Peyer's patch (tissue), 4 donors: ENCODE results near the gene HABP2. TPM values are rescaled to one million over a fixed set of nuclear protein-coding genes. Genes with fewer than 3 reads are reported as not detected.

Experiments
- DNase-seq, 3 donors: peaks; one replicate each; pipeline ENCODE4 v3.0.0-alpha.2; 2017 to 2019
- H3K27ac ChIP-seq, 4 donors: fragments of 200-600 bp; sonication (generic); one replicate each; pipeline ENCODE4 v1.5.1; 2016 to 2019
- H3K27me3 ChIP-seq, 2 donors: fragments of 200-600 bp; sonication (generic); one replicate each; pipeline ENCODE4 v1.5.1; 2019
- H3K36me3 ChIP-seq, 3 donors: fragments of 200-600 bp; sonication (generic); one replicate each; pipeline ENCODE4 v1.5.1; 2016 to 2019
- H3K4me1 ChIP-seq, 4 donors: fragments of 200-600 bp; sonication (generic); one replicate each; pipeline ENCODE4 v1.5.1; 2016 to 2019
- H3K4me3 ChIP-seq, 4 donors: fragments of 200-600 bp; sonication (generic); 1 replicate in 3 of 4; 2 replicates in 1 of 4; pipeline ENCODE4 v1.5.1; 2016 to 2019; ENCODE audit warnings: mild to moderate bottlenecking in 1 of 4
- H3K9me3 ChIP-seq, 4 donors: fragments of 200-600 bp; sonication (generic); one replicate each; pipeline ENCODE4 v1.5.1; 2016 to 2019; ENCODE audit warnings: mild to moderate bottlenecking in 1 of 4
- CTCF ChIP-seq, 6 experiments: fragments of 450-650 bp in 4 of 6; fragments of 200-600 bp in 2 of 6; sonication (generic) in 1 of 6; IDR thresholded peaks; one replicate each; pipeline ENCODE4 v1.5.1; 2017 to 2019; ENCODE audit warnings: antibody characterized with exemption in 6 of 6, mild to moderate bottlenecking in 3 of 6, moderate library complexity in 1 of 6
- POLR2A ChIP-seq, 2 donors: fragments of 450-650 bp; IDR thresholded peaks; one replicate each; pipeline ENCODE4 v1.5.1; 2017; ENCODE audit warnings: antibody characterized with exemption in 2 of 2, mild to moderate bottlenecking in 2 of 2, moderate library complexity in 2 of 2
- total RNA-seq, 4 donors: library from RNA; depleted of rRNA; stranded (reverse); fragments of >200 nt; gene quantifications; one replicate each; pipeline ENCODE4 v1.1.0, GENCODE V29; 2016

The HABP2 gene
- total RNA-seq, 4 donors from 2014 or later: 0.27 to 0.88 TPM; not detected in 2

- Histone ChIP-seq H3K27ac (no peak overlapping the region), H3K9me3 (no peaks in the 10 kb centered on the region), H3K27me3 (no peaks in the 10 kb centered on the region), H3K36me3 (no peaks in the 10 kb centered on the region), H3K4me3 (no peak overlapping the region), H3K4me1 (no peaks in the 10 kb centered on the region)
- DNase-seq: no peak
- no peak for TF ChIP-seq POLR2A (IDR thresholded peaks at IDR 0.05)
- TF ChIP-seq CTCF (IDR thresholded peaks at IDR 0.05): no peak
Measured at GRCh38 chr10:113532724-113533123, 20.1 kb upstream of the HABP2 start.

GRCh38 chr10:113533801-113534200 lies 19.1 kb upstream of the HABP2 start:
- no peak for TF ChIP-seq CTCF (IDR thresholded peaks at IDR 0.05)
- TF ChIP-seq POLR2A (IDR thresholded peaks at IDR 0.05): no peak
- H3K27ac ChIP-seq: no peak overlapping the region
- no peaks in the 10 kb centered on the region for H3K4me1 ChIP-seq
- no peak overlapping the region for H3K4me3 ChIP-seq
- no peaks in the 10 kb centered on the region for H3K9me3 ChIP-seq
- no peaks in the 10 kb centered on the region for H3K27me3 ChIP-seq
- no peak for DNase-seq
- no peaks in the 10 kb centered on the region for H3K36me3 ChIP-seq

- Histone ChIP-seq H3K27me3 (no peaks in the 10 kb centered on the region), H3K27ac (no peak overlapping the region), H3K4me1 (no peaks in the 10 kb centered on the region), H3K36me3 (no peaks in the 10 kb centered on the region), H3K9me3 (no peaks in the 10 kb centered on the region), H3K4me3 (no peak overlapping the region)
- TF ChIP-seq CTCF (IDR thresholded peaks at IDR 0.05) (no peak), POLR2A (IDR thresholded peaks at IDR 0.05) (no peak)
- no peak for DNase-seq
Measured at GRCh38 chr10:113534423-113534822, 18.4 kb upstream of the HABP2 start.

GRCh38 chr10:113537672-113538071 lies 15.2 kb upstream of the HABP2 start:
- Histone ChIP-seq H3K4me1 (no peaks in the 10 kb centered on the region), H3K9me3 (no peaks in the 10 kb centered on the region), H3K36me3 (no peaks in the 10 kb centered on the region), H3K27ac (no peak overlapping the region), H3K4me3 (no peak overlapping the region), H3K27me3 (no peaks in the 10 kb centered on the region)
- no peak for DNase-seq
- TF ChIP-seq CTCF (IDR thresholded peaks at IDR 0.05): no peak
- no peak for TF ChIP-seq POLR2A (IDR thresholded peaks at IDR 0.05)

GRCh38 chr10:113538151-113538550 lies 14.7 kb upstream of the HABP2 start:
- no peak for DNase-seq
- no peaks in the 10 kb centered on the region for H3K9me3 ChIP-seq
- H3K4me1 ChIP-seq: no peaks in the 10 kb centered on the region
- H3K27ac ChIP-seq: no peak overlapping the region
- H3K27me3 ChIP-seq: no peaks in the 10 kb centered on the region
- TF ChIP-seq POLR2A (IDR thresholded peaks at IDR 0.05): no peak
- no peak for TF ChIP-seq CTCF (IDR thresholded peaks at IDR 0.05)
- H3K4me3 ChIP-seq: no peak overlapping the region
- no peaks in the 10 kb centered on the region for H3K36me3 ChIP-seq

- TF ChIP-seq CTCF (IDR thresholded peaks at IDR 0.05): no peak
- no peak for TF ChIP-seq POLR2A (IDR thresholded peaks at IDR 0.05)
- Histone ChIP-seq H3K9me3 (no peaks in the 10 kb centered on the region), H3K27ac (no peak overlapping the region), H3K36me3 (no peaks in the 10 kb centered on the region), H3K4me3 (no peak overlapping the region), H3K27me3 (no peaks in the 10 kb centered on the region), H3K4me1 (no peaks in the 10 kb centered on the region)
- DNase-seq: no peak
Measured at GRCh38 chr10:113539789-113540188, 13.1 kb upstream of the HABP2 start.
